Neuronal stem cell (in vitro differentiated cells): ENCODE data around the gene HECW1.
A peak's percentile ranks its signal among the peaks of the same experiment; 100 is the strongest.

Source experiments
- DNase-seq: peaks from one replicate; pipeline ENCODE4 v3.0.0-alpha.2; 2013; ENCODE audit warnings: low spot score
- H2AFZ ChIP-seq: one replicate; pipeline ENCODE4 v1.6.1; 2013; ENCODE audit warnings: mild to moderate bottlenecking, low read length, inconsistent platforms
- H2AK5ac ChIP-seq: 2 replicates; pipeline ENCODE4 v1.6.1; 2013; ENCODE audit warnings: low read depth, mild to moderate bottlenecking, inconsistent platforms, low read length, moderate library complexity, mixed read lengths
- H2BK120ac ChIP-seq: 2 replicates; pipeline ENCODE4 v1.6.1; 2013; ENCODE audit warnings: low read depth, mild to moderate bottlenecking, inconsistent platforms, low read length, moderate library complexity, mixed read lengths
- H2BK12ac ChIP-seq: one replicate; pipeline ENCODE4 v1.6.1; 2013; ENCODE audit warnings: low read length, inconsistent platforms
- H2BK15ac ChIP-seq: 2 replicates; pipeline ENCODE4 v1.6.1; 2013; ENCODE audit warnings: mild to moderate bottlenecking, low read length, inconsistent platforms, mixed read lengths
- H2BK5ac ChIP-seq: one replicate; pipeline ENCODE4 v1.6.1; 2013; ENCODE audit warnings: inconsistent platforms, mild to moderate bottlenecking, low read length, moderate library complexity
- H3K14ac ChIP-seq: one replicate; pipeline ENCODE4 v1.6.1; 2013; ENCODE audit warnings: low read length, inconsistent platforms
- H3K18ac ChIP-seq: 2 replicates; pipeline ENCODE4 v1.6.1; 2013; ENCODE audit warnings: low read length, inconsistent platforms
- H3K23ac ChIP-seq: 2 replicates; pipeline ENCODE4 v1.6.1; 2013; ENCODE audit warnings: low read depth, mild to moderate bottlenecking, mixed read lengths, low read length, inconsistent platforms; ENCODE audit not compliant: poor library complexity
- H3K27ac ChIP-seq: replicated peaks from 3 replicates; pipeline ENCODE4 v1.5.1; 2013; ENCODE audit warnings: low read length, inconsistent platforms
- H3K27me3 ChIP-seq, 3 experiments: 2 replicates each; pipeline ENCODE4 v1.6.1; 2013; ENCODE audit warnings: low read length in 3 of 3, mild to moderate bottlenecking in 2 of 3, inconsistent platforms in 1 of 3, low read depth in 1 of 3, mixed read lengths in 1 of 3, moderate library complexity in 1 of 3; ENCODE audit not compliant: control insufficient read depth in 3 of 3, insufficient read depth in 3 of 3
- H3K36me3 ChIP-seq, 2 donors: replicated peaks in 1 of 2; 2 replicates each; pipeline ENCODE4 v1.6.1; 2013; ENCODE audit warnings: low read length in 2 of 2; ENCODE audit not compliant: control insufficient read depth in 2 of 2, insufficient read depth in 2 of 2
- H3K4ac ChIP-seq: 2 replicates; pipeline ENCODE4 v1.6.1; 2013; ENCODE audit warnings: inconsistent platforms, mild to moderate bottlenecking, low read length, moderate library complexity
- H3K4me1 ChIP-seq, 2 donors: 1 replicate in 1 of 2; 2 replicates in 1 of 2; pipeline ENCODE4 v1.6.1; 2013; ENCODE audit warnings: low read length in 2 of 2, low read depth in 1 of 2; ENCODE audit not compliant: control insufficient read depth in 2 of 2, insufficient read depth in 1 of 2
- H3K4me2 ChIP-seq: one replicate; pipeline ENCODE4 v1.6.1; 2013; ENCODE audit warnings: mild to moderate bottlenecking, low read length, inconsistent platforms; ENCODE audit not compliant: insufficient read depth, poor library complexity, severe bottlenecking
- H3K4me3 ChIP-seq, 2 donors: 2 replicates each; pipeline ENCODE4 v1.5.1; 2013; ENCODE audit warnings: low read length in 2 of 2, mild to moderate bottlenecking in 2 of 2, inconsistent platforms in 1 of 2, moderate library complexity in 1 of 2
- H3K79me1 ChIP-seq: one replicate; pipeline ENCODE4 v1.6.1; 2013; ENCODE audit warnings: low read depth, mild to moderate bottlenecking, inconsistent platforms, low read length, moderate library complexity
- H3K9ac ChIP-seq: one replicate; pipeline ENCODE4 v1.6.1; 2013; ENCODE audit warnings: mild to moderate bottlenecking, low read depth, low read length, inconsistent platforms; ENCODE audit not compliant: poor library complexity
- H3K9me3 ChIP-seq, 2 donors: replicated peaks in 1 of 2; 2 replicates each; pipeline versions ENCODE3 to v1.6.1; 2013; ENCODE audit warnings: low read length in 2 of 2, mild to moderate bottlenecking in 2 of 2, inconsistent platforms in 1 of 2, low read depth in 1 of 2, mixed read lengths in 1 of 2, moderate library complexity in 1 of 2; ENCODE audit not compliant: control insufficient read depth in 2 of 2, insufficient read depth in 1 of 2
- H4K8ac ChIP-seq: one replicate; pipeline ENCODE4 v1.6.1; 2013; ENCODE audit warnings: low read depth, mild to moderate bottlenecking, inconsistent platforms, low read length, moderate library complexity
- H4K91ac ChIP-seq: one replicate; pipeline ENCODE4 v1.6.1; 2013; ENCODE audit warnings: low read length, low read depth, mild to moderate bottlenecking, inconsistent platforms; ENCODE audit not compliant: poor library complexity
- WGBS, 2 donors: extraction: QIAGEN DNeasy Blood & Tissue Kit; methylation state at CpG; one replicate each; pipeline ENCODE4 v1.1.7; 2013; ENCODE audit warnings: missing lambda C conversion rate in 2 of 2, mixed read lengths in 1 of 2; ENCODE audit not compliant: insufficient read length in 2 of 2, insufficient replicate concordance in 1 of 2; ENCODE audit errors: extremely low coverage in 2 of 2; 5-methylcytosine and 5-hydroxymethylcytosine counted together

HECW1 gene

DNA sequence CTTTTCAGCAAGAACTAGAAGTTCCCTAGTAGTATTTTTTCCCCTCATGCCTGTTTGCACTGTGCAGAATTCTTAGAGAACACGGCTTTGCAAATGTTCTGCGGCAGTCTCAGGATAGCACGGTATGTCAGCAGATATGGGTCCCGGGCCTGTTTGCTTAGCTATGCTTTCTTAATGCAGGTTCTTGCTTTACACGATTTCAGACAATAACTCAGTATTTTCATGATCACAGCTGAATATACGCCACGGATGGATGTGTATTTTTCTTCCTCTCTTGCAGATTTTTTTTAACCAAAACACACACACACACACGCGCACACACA, 137.3 kb downstream of the HECW1 start:
- DNase-seq, result no peak
- H4K8ac ChIP-seq, result no peak overlapping the region
- no peak overlapping the region for H3K18ac ChIP-seq
- no peak overlapping the region for H2AK5ac ChIP-seq
- H2BK15ac ChIP-seq, result no peak overlapping the region
- peaks cover 0 to 5% of the 10 kb centered on the region in 2 donors for H3K4me1 ChIP-seq
- H3K23ac ChIP-seq, result no peak overlapping the region
- H2BK12ac ChIP-seq, result no peak overlapping the region
- H2BK120ac ChIP-seq, result no peak overlapping the region
- H3K4me3 ChIP-seq, result no peak overlapping the region
- no peak overlapping the region for H3K4ac ChIP-seq
- H3K4me2 ChIP-seq, result no peak overlapping the region
- peak overlapping the region; percentile 6 for H2AFZ ChIP-seq
- no peak overlapping the region for H3K9ac ChIP-seq
- no peaks in the 10 kb centered on the region for H3K27me3 ChIP-seq
- H3K27ac ChIP-seq, result no peak overlapping the region
- no peaks in the 10 kb centered on the region for H3K79me1 ChIP-seq
- no peaks in the 10 kb centered on the region for H3K36me3 ChIP-seq
- H3K14ac ChIP-seq, result no peak overlapping the region
- H2BK5ac ChIP-seq, result no peak overlapping the region
- no CpG with 5 or more reads among the region's 9 CpGs for WGBS, 2 donors
- H4K91ac ChIP-seq, result no peak overlapping the region
- H3K9me3 ChIP-seq, result no peaks in the 10 kb centered on the region

DNA sequence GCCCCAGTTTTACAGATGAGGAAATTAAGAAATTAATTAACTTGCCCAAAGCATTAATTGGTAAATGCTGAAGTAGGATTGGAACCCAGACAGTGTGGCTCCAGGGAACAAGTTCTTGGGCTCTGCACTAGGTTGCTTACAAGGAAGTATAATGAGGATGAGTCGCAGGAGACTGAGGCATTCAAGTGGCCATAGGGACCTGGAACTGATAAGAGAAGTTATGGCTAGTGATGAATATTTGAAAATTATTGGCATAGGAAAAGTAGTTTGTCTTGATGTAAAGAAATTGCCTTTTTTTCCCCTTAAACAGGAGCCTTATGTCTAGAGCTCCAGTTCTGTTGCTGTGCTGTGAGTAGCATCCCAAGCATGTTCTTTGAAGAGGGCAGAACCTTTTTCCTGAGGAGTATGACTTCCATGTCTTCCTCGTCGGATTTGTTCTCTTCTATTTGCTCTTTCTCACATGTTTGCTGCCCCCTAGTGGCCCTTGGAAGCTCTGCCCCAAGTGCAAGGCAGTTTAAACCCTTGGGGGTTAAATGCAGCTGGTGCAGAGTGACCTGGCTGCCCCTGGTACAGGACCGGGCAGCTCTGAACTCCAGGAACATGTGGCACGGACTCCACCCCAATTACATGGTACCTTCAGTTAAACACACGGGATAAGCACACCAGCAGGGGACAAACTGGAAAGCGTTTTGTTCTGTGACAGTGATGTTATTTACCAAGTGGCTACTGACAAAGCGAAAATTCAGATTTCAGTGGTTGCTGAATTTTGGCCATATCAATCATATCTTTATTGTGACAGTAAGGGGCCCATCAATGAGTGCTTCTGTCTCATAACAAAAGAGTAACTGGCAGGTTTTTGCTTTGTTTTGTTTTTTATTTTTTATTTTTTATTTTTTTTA, 148.8 kb downstream of the HECW1 start:
- peak; percentile 77 for DNase-seq
- H4K8ac ChIP-seq, result no peak overlapping the region

GRCh38 chr7:43265139-43265538, 152.7 kb downstream of the HECW1 start:
- Histone ChIP-seq H4K8ac (no peak overlapping the region), H3K14ac (no peak overlapping the region), H3K9ac (no peak overlapping the region), H3K23ac (no peak overlapping the region), H3K27ac (no peak overlapping the region), H4K91ac (no peak overlapping the region), H2BK12ac (no peak overlapping the region), H3K9me3 (no peaks in the 10 kb centered on the region), H3K79me1 (no peaks in the 10 kb centered on the region), H2AK5ac (no peak overlapping the region), H3K36me3 (no peaks in the 10 kb centered on the region), H3K27me3 (no peaks in the 10 kb centered on the region), H3K18ac (no peak overlapping the region), H2BK5ac (no peak overlapping the region), H3K4me1 (no peaks in the 10 kb centered on the region), H2BK120ac (no peak overlapping the region), H2AFZ (no peak overlapping the region), H2BK15ac (no peak overlapping the region), H3K4me2 (no peak overlapping the region), H3K4me3 (no peak overlapping the region), H3K4ac (no peak overlapping the region)
- no CpG with 5 or more reads among the region's 3 CpGs for WGBS, 2 donors
- no peak for DNase-seq

More for the DNA sequence above, 148.8 kb downstream of the HECW1 start:
- Histone ChIP-seq H3K9ac (no peak overlapping the region), H3K18ac (no peak overlapping the region), H2AFZ (no peak overlapping the region), H3K23ac (no peak overlapping the region), H3K4me2 (no peak overlapping the region), H2BK5ac (no peak overlapping the region), H3K4ac (no peak overlapping the region), H2AK5ac (no peak overlapping the region), H3K27ac (no peak overlapping the region), H3K4me1 (no peaks in the 10 kb centered on the region), H2BK120ac (no peak overlapping the region), H2BK15ac (no peak overlapping the region), H3K9me3 (no peaks in the 10 kb centered on the region), H2BK12ac (no peak overlapping the region), H3K4me3 (no peak overlapping the region), H3K27me3 (no peaks in the 10 kb centered on the region), H4K91ac (no peak overlapping the region), H3K79me1 (no peaks in the 10 kb centered on the region), H3K14ac (no peak overlapping the region), H3K36me3 (no peaks in the 10 kb centered on the region)
- no CpG with 5 or more reads among the region's 8 CpGs for WGBS, 2 donors

DNA sequence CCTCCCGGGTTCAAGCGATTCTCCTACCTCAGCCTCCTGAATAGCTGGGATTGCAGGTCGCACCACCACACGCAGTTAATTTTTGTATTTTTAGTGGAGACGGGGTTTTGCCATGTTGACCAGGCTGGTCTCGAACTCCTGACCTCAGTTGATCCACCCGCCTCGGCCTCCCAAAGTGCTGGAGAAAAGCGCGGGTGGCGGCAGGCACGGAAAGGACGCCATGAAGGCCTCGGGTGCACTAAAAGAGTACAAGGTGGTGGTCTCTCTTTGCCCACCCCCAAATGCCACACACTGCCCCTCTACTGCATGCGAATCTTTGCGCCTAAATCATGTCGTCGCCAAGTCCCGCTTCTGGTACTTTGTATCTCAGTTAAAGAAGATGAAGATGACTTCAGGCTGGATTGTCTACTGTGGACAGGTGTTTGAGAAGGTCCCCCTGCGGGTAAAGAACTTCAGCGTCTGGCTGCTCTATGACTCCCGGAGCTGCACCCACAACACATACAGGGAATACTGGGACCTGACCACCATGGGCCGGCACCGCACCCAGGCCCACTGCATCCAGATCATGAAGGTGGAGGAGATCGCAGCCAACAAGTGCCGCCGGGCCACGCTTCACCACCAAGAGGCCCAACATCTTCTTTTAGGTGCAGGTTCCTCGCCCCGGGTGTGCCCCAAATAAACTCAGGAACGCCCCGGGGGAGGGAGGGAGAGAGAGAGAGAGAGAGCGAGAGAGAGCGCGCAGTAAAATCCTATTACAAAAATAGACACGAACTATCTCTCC, 161.7 kb downstream of the HECW1 start:
- Histone ChIP-seq H3K9me3 (peaks cover 0 to 2% of the 10 kb centered on the region in 2 donors), H3K18ac (no peak overlapping the region), H2BK120ac (no peak overlapping the region), H3K27me3 (peaks cover 0 to 3% (median 0%) of the 10 kb centered on the region in 3 experiments), H3K23ac (no peak overlapping the region), H2BK5ac (no peak overlapping the region), H2BK12ac (no peak overlapping the region), H4K91ac (no peak overlapping the region), H2AFZ (no peak overlapping the region), H3K36me3 (no peaks in the 10 kb centered on the region), H3K4ac (no peak overlapping the region), H2AK5ac (no peak overlapping the region), H2BK15ac (no peak overlapping the region), H3K14ac (no peak overlapping the region), H3K4me2 (no peak overlapping the region), H3K9ac (no peak overlapping the region), H3K4me3 (no peak overlapping the region), H3K27ac (no peak overlapping the region), H4K8ac (no peak overlapping the region), H3K4me1 (no peaks in the 10 kb centered on the region), H3K79me1 (no peaks in the 10 kb centered on the region)
- no peak for DNase-seq
- no CpG with 5 or more reads among the region's 36 CpGs for WGBS, 2 donors
